ENCODE results near the gene NUBP1. TPM values are rescaled to one million over a fixed set of nuclear protein-coding genes. Genes with fewer than 3 reads are reported as not detected.
"Not testable (repeated sequence)": the region's sequence is repeated elsewhere in the genome, so short reads cannot be mapped to it uniquely, and the experiment has no call there.

Gene NUBP1
- total RNA-seq, 1 donor from 2014 or later = 21.6 TPM

- ATAC-seq = no peak
- intact Hi-C loops (cut with DNase I) = no loop called here
Observed at GRCh38 chr16:10780628-10781027, 37.0 kb downstream of the NUBP1 start.

DNA sequence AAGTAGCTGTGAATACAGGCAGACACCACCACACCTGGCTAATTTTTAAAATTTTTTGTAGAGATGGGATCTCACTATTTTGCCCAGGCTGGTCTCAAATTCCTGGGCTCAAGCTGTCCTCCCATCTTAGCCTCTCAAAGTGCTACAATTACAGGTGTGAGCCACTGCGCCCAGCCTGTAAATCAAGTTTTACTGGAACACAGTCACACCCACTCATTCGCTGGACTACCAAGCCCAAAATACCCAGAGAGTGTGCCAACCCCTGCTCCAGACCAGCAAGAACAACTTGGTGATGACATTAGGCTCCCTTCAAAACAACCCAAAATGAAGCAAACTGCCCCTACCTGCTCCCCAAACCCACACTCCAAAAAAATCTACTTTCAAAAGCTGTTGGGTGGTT is 39.0 kb downstream of the NUBP1 start:
- DNase-seq (ENCODE audit: low spot score) = no peak
- ATAC-seq = no peak
- intact Hi-C loops (cut with DNase I) = no loop called here

More at GRCh38 chr16:10780628-10781027, 37.0 kb downstream of the NUBP1 start:
- DNase-seq (ENCODE audit: low spot score) = no peak

DNA sequence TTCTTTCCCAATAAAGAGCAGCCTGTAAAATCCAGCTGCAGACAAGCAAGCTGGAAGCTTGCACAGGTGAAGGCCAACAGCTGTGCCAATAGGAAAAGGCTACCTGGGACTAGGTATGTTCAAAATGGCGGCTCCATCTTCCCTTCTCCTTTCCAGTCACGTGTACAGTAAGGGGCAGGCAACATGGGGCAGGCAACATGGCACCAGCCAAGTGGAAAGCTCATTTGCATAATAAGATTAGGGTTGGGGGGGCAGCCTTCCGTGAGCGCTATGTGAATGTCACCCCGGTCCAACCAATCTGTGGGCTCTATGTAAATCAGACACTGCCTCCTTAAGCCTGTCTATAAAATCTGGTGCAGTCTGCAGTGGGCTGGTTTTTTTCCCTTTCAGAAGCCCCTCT is 43.7 kb downstream of the NUBP1 start:
- DNase-seq (ENCODE audit: low spot score) (no peak), ATAC-seq (no peak)
- intact Hi-C loops (cut with DNase I) = no loop called here

DNA sequence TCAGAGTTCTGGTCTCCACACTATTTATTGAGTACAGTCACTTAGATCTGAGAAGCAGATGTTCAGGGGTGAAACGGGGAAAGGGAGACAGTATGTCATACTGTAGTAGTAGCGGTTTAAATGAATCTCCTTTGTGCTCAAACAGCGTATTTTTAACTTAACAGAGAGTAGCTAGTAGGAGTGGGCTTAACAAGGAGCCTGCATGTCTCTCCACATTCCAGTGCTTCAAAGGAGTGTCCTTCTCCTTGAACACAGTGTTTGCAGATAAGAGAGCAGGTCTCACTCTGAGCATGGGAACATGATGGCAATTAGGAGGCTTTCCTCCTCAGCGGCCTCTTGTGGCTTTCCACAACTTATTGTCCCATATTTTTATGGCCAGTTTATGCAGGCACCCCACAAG is 45.0 kb downstream of the NUBP1 start:
- ATAC-seq; DNase-seq (ENCODE audit: low spot score); intact Hi-C loops (cut with DNase I): not testable (repeated sequence)

GRCh38 chr16:10791048-10791447 is 47.4 kb downstream of the NUBP1 start:
- ATAC-seq (no peak), DNase-seq (ENCODE audit: low spot score) (no peak)
- intact Hi-C loops (cut with DNase I) = no loop called here

GRCh38 chr16:10799736-10800135 is 56.1 kb downstream of the NUBP1 start:
- DNase-seq (ENCODE audit: low spot score) (no peak), ATAC-seq (no peak)
- intact Hi-C loops (cut with DNase I) = no loop called here

DNA sequence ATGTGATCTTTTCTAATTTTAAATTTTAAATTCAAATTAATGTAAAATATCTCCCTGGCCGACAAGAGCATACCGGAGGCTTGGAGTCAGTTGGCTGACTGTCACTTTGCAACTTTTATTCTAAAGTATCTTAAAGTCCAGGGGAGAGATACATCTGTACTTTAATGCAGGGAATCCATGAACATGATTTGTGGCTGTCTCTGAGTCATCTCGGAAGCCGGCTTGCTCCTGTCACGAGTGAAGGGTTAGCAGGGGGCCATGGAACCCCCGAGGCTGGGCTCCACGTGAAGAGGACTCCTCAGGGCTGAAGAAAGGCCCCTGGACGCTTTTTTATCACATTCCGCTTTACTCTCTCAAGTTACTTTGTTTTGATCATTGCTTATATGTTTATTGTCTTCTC is 61.7 kb downstream of the NUBP1 start:
- intact Hi-C loops (cut with DNase I) = no loop called here
- ATAC-seq (no peak), DNase-seq (ENCODE audit: low spot score) (no peak)

- intact Hi-C loops (cut with DNase I) = no loop called here
- ATAC-seq (peak; percentile 28), DNase-seq (ENCODE audit: low spot score) (no peak)
Observed at GRCh38 chr16:10806698-10807097, 63.1 kb downstream of the NUBP1 start.

- DNase-seq (ENCODE audit: low spot score) (no peak), ATAC-seq (no peak)
- intact Hi-C loops (cut with DNase I) = no loop called here
Observed at GRCh38 chr16:10808218-10808617, 64.6 kb downstream of the NUBP1 start.

GRCh38 chr16:10808850-10809249 is 65.2 kb downstream of the NUBP1 start:
- intact Hi-C loops (cut with DNase I) = no loop called here
- ATAC-seq (no peak), DNase-seq (ENCODE audit: low spot score) (no peak)

DNA sequence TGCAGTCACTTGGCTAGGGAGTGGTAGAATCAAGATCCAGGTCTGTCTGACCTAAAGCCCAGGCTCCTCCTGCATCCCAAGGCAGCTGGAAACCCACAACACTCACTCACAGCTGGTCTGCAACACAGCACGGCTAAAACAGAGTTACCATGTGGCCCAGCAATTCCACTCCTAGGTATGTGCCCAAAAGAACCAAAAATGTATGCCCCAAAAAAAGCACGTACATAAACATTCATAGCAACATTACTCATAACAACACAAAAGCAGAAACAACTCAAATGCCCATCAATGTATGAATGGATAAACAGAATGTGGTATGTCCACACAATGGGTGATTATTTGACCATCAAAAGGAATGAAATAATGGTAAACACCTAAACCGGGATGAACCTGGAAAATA is 66.1 kb downstream of the NUBP1 start:
- DNase-seq (ENCODE audit: low spot score) (no peak), ATAC-seq (no peak)
- intact Hi-C loops (cut with DNase I) = no loop called here

- intact Hi-C loops (cut with DNase I) = no loop called here
- ATAC-seq (no peak), DNase-seq (ENCODE audit: low spot score) (no peak)
Observed at GRCh38 chr16:10812312-10813098, 68.9 kb downstream of the NUBP1 start.

DNA sequence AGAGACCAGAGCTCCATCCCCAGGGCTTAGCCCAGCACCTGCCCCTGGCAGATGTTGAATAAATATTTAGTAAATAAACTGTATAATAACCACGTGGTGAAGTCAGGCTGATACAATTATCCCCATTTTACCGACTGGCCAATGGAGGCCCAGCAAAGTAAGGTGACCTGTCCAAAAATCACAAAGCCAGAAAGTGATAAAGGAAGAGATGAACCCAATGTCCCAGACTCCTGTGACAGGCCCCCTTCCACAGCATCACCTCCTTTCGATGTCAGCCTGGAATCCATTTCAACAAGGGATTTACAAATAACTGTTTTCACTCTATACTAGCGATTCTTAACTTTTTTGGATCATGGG is 69.4 kb downstream of the NUBP1 start:
- intact Hi-C loops (cut with DNase I) = no loop called here
- no peak for DNase-seq (ENCODE audit: low spot score)
- no peak for ATAC-seq

- intact Hi-C loops (cut with DNase I) = no loop called here
- no peak for ATAC-seq
- no peak for DNase-seq (ENCODE audit: low spot score)
Observed at GRCh38 chr16:10817514-10817913, 73.9 kb downstream of the NUBP1 start.

DNA sequence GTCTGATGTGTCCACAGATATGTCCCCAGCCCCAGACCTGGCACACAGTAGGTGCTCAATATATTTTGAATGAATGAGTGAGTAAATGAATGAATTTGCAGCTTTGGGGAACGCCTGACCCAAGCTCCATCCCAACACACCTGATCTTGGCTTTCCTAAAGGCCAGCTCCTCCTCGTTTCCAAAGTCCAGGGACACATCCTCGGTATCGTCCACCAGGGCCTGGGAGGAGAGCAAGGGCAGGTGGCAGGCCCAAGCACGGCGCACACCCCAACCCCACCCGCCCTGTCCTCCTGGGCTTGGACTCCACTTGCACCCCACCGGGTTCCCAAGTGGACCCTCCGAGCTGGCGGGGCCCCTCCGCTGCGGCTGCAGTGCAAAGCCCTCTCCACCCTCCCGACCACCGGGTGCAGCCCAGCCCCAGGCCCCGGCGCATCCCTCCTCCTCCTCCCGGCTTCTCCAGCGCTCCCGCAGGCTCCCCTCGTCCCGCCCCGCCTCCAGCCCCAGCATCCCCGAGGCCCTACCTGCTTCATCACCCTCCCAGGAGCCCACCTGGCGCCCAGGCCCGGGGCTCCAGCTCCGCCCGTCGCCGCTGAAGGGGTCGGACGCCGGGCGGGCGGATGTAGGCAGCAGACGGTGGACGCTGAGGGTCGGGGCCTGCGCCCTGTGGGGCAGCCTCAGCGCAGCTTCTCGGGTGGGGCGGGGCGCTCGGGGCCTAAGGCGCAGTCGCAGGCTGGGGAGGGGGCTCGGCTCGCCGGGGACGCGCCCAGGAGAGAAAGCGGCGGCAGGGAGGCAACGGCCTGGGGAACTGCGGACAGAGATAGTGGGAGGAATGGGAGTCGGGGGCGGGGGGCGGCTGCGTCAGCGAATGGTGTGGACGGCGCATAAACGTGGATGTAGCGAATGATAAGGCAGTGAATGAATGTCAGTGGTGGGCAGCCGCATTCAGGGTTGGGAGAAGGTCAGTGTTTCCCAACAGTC is 74.6 kb downstream of the NUBP1 start, which contains the start of gene TVP23A:
Gene TVP23A, minus strand, starts transcription at position 832 of the 979 bp plus-strand sequence. Its CDS starts 301 bp downstream, at position 531.
- ATAC-seq (peak; percentile 17), DNase-seq (ENCODE audit: low spot score) (no peak)
- intact Hi-C loops (cut with DNase I) = no loop called here

Other genes starting within 250 kb of the NUBP1 start
- 138 TPM for gene EMP2, start 163.2 kb upstream of the NUBP1 start, total RNA-seq
- gene TEKT5, start 48.9 kb upstream of the NUBP1 start, total RNA-seq = not detected
- gene TVP23A, start 75.0 kb downstream of the NUBP1 start, total RNA-seq = 3.3 TPM
- gene CIITA, start 133.4 kb downstream of the NUBP1 start, total RNA-seq = 51.9 TPM
- gene DEXI, start 198.6 kb downstream of the NUBP1 start, total RNA-seq = 31.7 TPM
- gene CLEC16A, start 200.7 kb downstream of the NUBP1 start, total RNA-seq = 39.4 TPM